Measurements from ENCODE around the gene RANBP17. TPM values are rescaled to one million over a fixed set of nuclear protein-coding genes. Genes with fewer than 3 reads are reported as not detected.

The RANBP17 gene
- total and polyA plus RNA-seq, 2 of the 4 experiments (the other 2 are of a cell fraction) = 8.2 to 29.0 TPM

DNA sequence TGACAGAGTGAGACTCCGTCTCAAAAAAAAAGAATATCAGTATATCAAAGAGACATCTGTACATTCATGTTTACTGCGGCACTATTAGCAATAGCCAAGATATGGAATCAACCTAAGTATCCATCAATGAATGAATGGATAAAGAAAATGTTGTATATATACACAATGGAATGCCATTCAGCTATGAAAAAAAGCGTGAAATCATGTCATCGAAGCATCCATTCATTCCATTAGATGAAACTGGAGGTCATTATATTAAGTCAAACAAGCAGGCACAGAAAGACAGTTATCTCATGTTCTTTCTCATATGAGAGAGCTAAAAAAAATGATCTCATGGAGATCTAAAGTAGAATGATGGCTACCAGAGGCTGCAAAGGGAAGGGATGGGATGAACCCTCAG lies 266.3 kb downstream of the RANBP17 start:
- dilution Hi-C loops (cut with HindIII; ENCODE audit: low sequenced_read_pairs, unreplicated experiment) (no loop called here), in situ Hi-C loops (cut with MboI; ENCODE audit: low sequenced_read_pairs) (no loop called here), intact Hi-C loops (cut with micrococcal nuclease) (no loop called here)
- Histone ChIP-seq H4K5ac (ENCODE audit: low read depth, low read length) (no peak overlapping the region), H4K20me1 (ENCODE audit: insufficient read depth, low read length) (no peaks in the 10 kb centered on the region), H3K9ac (ENCODE audit: low read depth, low read length) (no peak overlapping the region), H3K4me1 (ENCODE audit: control insufficient read depth, insufficient read depth, low read length) (no peaks in the 10 kb centered on the region), H2AK9ac (replicated peaks; ENCODE audit: low read depth, low read length, poor library complexity) (no peak overlapping the region), H2BK120ac (ENCODE audit: low read depth, low read length) (no peak overlapping the region), H2AFZ (replicated peaks; ENCODE audit: low read length, poor library complexity) (no peak overlapping the region), H3K9me1 (ENCODE audit: insufficient read depth, low read length) (no peaks in the 10 kb centered on the region; the same call in 1 of the 2 replicates), H2BK15ac (ENCODE audit: low read depth, low read length) (no peak overlapping the region), H3K4me3 (ENCODE audit: insufficient read depth, low read depth, low read length) (no peak overlapping the region), H2BK20ac (ENCODE audit: low read depth, low read length) (no peak overlapping the region), H3K27me3 (ENCODE audit: control insufficient read depth, insufficient read depth, low read length) (no peaks in the 10 kb centered on the region), H3K9me3 (ENCODE audit: control insufficient read depth, insufficient read depth, low read length) (no peaks in the 10 kb centered on the region), H3K18ac (ENCODE audit: low read depth, low read length) (no peak overlapping the region), H2BK5ac (ENCODE audit: low read depth, low read length, poor library complexity, severe bottlenecking) (no peak overlapping the region), H3K36me3 (ENCODE audit: control insufficient read depth, insufficient read depth, low read length) (no peaks in the 10 kb centered on the region), H3K4me2 (ENCODE audit: low read depth, low read length) (no peak overlapping the region), H3K56ac (ENCODE audit: extremely low read depth, insufficient read depth, low read length) (no peak overlapping the region), H3K14ac (replicated peaks; ENCODE audit: low read depth, low read length) (no peak overlapping the region), H3K27ac (ENCODE audit: insufficient read depth, low read length) (no peak overlapping the region), H2AK5ac (ENCODE audit: low read depth, low read length) (no peak overlapping the region), H3K4ac (ENCODE audit: low read depth, low read length) (no peak overlapping the region), H3K79me1 (ENCODE audit: low read depth in 1 of 2, low read length in 2 of 2) (no peaks in the 10 kb centered on the region; a peak in 1 of 4 replicates), H4K8ac (ENCODE audit: low read depth in 2 of 2, low read length in 2 of 2) (no peak overlapping the region; a peak in 1 of 4 replicates), H4K91ac (ENCODE audit: insufficient read depth, low read depth, low read length) (no peak overlapping the region), H3K23ac (ENCODE audit: low read depth, low read length) (no peak overlapping the region)
- ATAC-seq (ENCODE audit: low read depth) (no peak), DNase-seq (no peak)
- POLR2A ChIA-PET (ENCODE audit: unreplicated experiment) = no interaction called here
- BruUV-seq (replicated peaks) = no TSS peak
- WGBS, 2 experiments (ENCODE audit: extremely low coverage in 2 of 2, insufficient read length in 1 of 2) = no CpG with 5 or more reads among the region's 4 CpGs
- CTCF ChIA-PET = no interaction called here
- TF ChIP-seq BHLHE40 (IDR thresholded peaks at IDR 0.05; ENCODE audit: low read depth, low read length) (no peak), SMC3 (IDR thresholded peaks at IDR 0.05; ENCODE audit: low read depth, low read length) (no peak), FOS (IDR thresholded peaks at IDR 0.05; ENCODE audit: low read depth, low read length) (no peak), POLR2A (IDR thresholded peaks at IDR 0.05; ENCODE audit: low read depth, low read length) (no peak), RAD21 (IDR thresholded peaks at IDR 0.05; ENCODE audit: low read length) (no peak), RCOR1 (IDR thresholded peaks at IDR 0.05; ENCODE audit: insufficient replicate concordance, low read length) (no peak), RFX5 (IDR thresholded peaks at IDR 0.05; ENCODE audit: low read depth, low read length) (no peak), MAZ (IDR thresholded peaks at IDR 0.05; ENCODE audit: borderline replicate concordance, low read depth, low read length) (no peak), NFE2L2 (IDR thresholded peaks at IDR 0.05; ENCODE audit: low read depth, low read length) (no peak), MAFK (IDR thresholded peaks at IDR 0.05; ENCODE audit: low read depth, low read length) (no peak)
- TF ChIP-seq, protein P1, sequence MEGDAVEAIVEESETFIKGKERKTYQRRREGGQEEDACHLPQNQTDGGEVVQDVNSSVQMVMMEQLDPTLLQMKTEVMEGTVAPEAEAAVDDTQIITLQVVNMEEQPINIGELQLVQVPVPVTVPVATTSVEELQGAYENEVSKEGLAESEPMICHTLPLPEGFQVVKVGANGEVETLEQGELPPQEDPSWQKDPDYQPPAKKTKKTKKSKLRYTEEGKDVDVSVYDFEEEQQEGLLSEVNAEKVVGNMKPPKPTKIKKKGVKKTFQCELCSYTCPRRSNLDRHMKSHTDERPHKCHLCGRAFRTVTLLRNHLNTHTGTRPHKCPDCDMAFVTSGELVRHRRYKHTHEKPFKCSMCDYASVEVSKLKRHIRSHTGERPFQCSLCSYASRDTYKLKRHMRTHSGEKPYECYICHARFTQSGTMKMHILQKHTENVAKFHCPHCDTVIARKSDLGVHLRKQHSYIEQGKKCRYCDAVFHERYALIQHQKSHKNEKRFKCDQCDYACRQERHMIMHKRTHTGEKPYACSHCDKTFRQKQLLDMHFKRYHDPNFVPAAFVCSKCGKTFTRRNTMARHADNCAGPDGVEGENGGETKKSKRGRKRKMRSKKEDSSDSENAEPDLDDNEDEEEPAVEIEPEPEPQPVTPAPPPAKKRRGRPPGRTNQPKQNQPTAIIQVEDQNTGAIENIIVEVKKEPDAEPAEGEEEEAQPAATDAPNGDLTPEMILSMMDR (conservative IDR thresholded peaks at IDR 0.05; ENCODE audit: low read depth, low read length) = no peak
- TF ChIP-seq, protein P2, sequence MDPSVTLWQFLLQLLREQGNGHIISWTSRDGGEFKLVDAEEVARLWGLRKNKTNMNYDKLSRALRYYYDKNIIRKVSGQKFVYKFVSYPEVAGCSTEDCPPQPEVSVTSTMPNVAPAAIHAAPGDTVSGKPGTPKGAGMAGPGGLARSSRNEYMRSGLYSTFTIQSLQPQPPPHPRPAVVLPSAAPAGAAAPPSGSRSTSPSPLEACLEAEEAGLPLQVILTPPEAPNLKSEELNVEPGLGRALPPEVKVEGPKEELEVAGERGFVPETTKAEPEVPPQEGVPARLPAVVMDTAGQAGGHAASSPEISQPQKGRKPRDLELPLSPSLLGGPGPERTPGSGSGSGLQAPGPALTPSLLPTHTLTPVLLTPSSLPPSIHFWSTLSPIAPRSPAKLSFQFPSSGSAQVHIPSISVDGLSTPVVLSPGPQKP (IDR thresholded peaks at IDR 0.05; ENCODE audit: borderline replicate concordance, low read depth, low read length) = no peak

Measured in IMR-90 (cell line).